ENCODE measurements around the gene GNG12. TPM values are rescaled to one million over a fixed set of nuclear protein-coding genes. Genes with fewer than 3 reads are reported as not detected.

GNG12 gene
- total RNA-seq, 1 experiment from 2014 or later, result 12.5 TPM

DNA sequence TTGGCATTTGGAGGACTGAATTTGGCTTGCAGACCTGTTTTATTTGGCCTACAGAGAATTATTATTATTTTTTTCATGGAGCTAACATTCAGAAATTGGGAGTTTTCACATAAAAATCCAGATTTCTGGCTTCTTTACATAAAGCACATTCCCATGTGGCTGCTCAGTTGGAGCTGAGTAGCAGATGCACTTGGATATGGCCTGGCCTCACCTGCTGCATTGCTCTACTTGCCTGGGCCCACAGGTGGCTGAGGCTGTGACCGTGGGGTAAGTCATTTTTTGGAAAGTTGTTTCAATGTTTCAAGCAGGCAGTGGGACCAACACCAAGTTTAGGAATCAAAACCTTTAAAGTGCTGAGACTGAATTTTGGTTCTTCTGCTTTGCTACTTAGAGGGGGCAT, 91.5 kb downstream of the GNG12 start:
- ChIA-PET POLR2A (interaction anchor here (1.0 to 1.2 kb wide), 2 partner anchors 55 to 57 kb away, joined by 5 to 9 read pairs; partner anchors contain the start of gene GADD45A), CTCF (interaction anchor here (1.1 kb wide), 1 partner anchor 41 kb away, joined by 5 read pairs; no protein-coding TSS in a partner anchor)
- H3K27ac Mint-ChIP-seq (ENCODE audit: unreplicated experiment), result no peak overlapping the region
- no peaks in the 10 kb centered on the region for H3K9me3 ChIP-seq
- H3K4me1 ChIP-seq, result peaks cover 87% of the 10 kb centered on the region
- H3K27me3 ChIP-seq (replicated peaks; ENCODE audit: control insufficient read depth, insufficient read depth, low read length), result no peaks in the 10 kb centered on the region
- H3K4me3 ChIP-seq (ENCODE audit: low read depth, low read length), result no peak overlapping the region
- no peak for DNase-seq
- no peaks in the 10 kb centered on the region for H3K27me3 Mint-ChIP-seq (ENCODE audit: insufficient read depth, unreplicated experiment)
- H3K9me3 Mint-ChIP-seq (ENCODE audit: unreplicated experiment), result no peaks in the 10 kb centered on the region
- peaks cover 18% of the 10 kb centered on the region for H3K4me1 Mint-ChIP-seq (ENCODE audit: low read depth, unreplicated experiment)
- BruUV-seq (replicated peaks), result no TSS peak
- TF ChIP-seq, protein P1, sequence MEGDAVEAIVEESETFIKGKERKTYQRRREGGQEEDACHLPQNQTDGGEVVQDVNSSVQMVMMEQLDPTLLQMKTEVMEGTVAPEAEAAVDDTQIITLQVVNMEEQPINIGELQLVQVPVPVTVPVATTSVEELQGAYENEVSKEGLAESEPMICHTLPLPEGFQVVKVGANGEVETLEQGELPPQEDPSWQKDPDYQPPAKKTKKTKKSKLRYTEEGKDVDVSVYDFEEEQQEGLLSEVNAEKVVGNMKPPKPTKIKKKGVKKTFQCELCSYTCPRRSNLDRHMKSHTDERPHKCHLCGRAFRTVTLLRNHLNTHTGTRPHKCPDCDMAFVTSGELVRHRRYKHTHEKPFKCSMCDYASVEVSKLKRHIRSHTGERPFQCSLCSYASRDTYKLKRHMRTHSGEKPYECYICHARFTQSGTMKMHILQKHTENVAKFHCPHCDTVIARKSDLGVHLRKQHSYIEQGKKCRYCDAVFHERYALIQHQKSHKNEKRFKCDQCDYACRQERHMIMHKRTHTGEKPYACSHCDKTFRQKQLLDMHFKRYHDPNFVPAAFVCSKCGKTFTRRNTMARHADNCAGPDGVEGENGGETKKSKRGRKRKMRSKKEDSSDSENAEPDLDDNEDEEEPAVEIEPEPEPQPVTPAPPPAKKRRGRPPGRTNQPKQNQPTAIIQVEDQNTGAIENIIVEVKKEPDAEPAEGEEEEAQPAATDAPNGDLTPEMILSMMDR (IDR thresholded peaks at IDR 0.05; ENCODE audit: insufficient read depth in 1 of 2, low read depth in 1 of 2, low read length in 1 of 2, severe bottlenecking in 1 of 2, unreplicated experiment in 1 of 2), result no peak
- H3K36me3 Mint-ChIP-seq (ENCODE audit: insufficient read depth, unreplicated experiment), result peaks cover 7% of the 10 kb centered on the region
- no peak overlapping the region for H3K4me3 Mint-ChIP-seq (ENCODE audit: unreplicated experiment)
- intact Hi-C loops (cut with micrococcal nuclease; ENCODE audit: unreplicated experiment), result no loop called here
- H3K36me3 ChIP-seq (ENCODE audit: control insufficient read depth, insufficient read depth, low read length), result no peaks in the 10 kb centered on the region

DNA sequence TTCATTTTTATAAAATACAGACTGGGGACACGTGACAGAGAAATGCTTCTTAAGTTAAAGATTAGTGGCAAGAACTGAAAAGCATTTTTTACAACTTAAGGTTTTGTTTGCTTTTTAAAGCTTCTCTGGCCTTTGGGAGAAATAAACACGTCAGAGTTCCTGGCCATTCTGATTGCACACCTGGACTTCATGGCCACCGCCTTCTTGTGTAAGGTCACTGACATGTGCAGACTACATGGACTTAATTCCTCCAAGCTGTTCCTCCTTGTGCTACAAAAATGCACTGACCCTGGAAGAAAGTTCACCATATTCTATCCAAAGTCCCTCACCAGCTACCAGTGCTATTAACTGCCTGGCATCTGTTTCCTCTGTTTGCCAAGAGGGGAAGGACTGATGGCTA, 92.1 kb downstream of the GNG12 start:
- H3K27ac Mint-ChIP-seq (ENCODE audit: unreplicated experiment), result no peak overlapping the region
- ChIA-PET POLR2A (interaction anchor here (0.9 to 1.2 kb wide), 3 partner anchors 54 to 171 kb away, joined by 3 to 9 read pairs (median 5); partner anchors contain the start of gene GADD45A), CTCF (interaction anchor here (0.5 to 1.5 kb wide), 5 partner anchors 19 to 554 kb away, joined by 3 to 6 read pairs (median 5); partner anchors contain the start of gene GADD45A)
- TF ChIP-seq, protein P1 (IDR thresholded peaks at IDR 0.05; ENCODE audit: insufficient read depth in 1 of 2, low read depth in 1 of 2, low read length in 1 of 2, severe bottlenecking in 1 of 2, unreplicated experiment in 1 of 2), result no peak
- H3K4me1 Mint-ChIP-seq (ENCODE audit: low read depth, unreplicated experiment), result peaks cover 18% of the 10 kb centered on the region
- H3K9me3 ChIP-seq, result no peaks in the 10 kb centered on the region
- H3K36me3 ChIP-seq (ENCODE audit: control insufficient read depth, insufficient read depth, low read length), result no peaks in the 10 kb centered on the region
- no peaks in the 10 kb centered on the region for H3K9me3 Mint-ChIP-seq (ENCODE audit: unreplicated experiment)
- no peaks in the 10 kb centered on the region for H3K27me3 ChIP-seq (replicated peaks; ENCODE audit: control insufficient read depth, insufficient read depth, low read length)
- no peaks in the 10 kb centered on the region for H3K27me3 Mint-ChIP-seq (ENCODE audit: insufficient read depth, unreplicated experiment)
- H3K4me3 ChIP-seq (ENCODE audit: low read depth, low read length), result no peak overlapping the region
- peaks cover 7% of the 10 kb centered on the region for H3K36me3 Mint-ChIP-seq (ENCODE audit: insufficient read depth, unreplicated experiment)
- BruUV-seq (replicated peaks), result no TSS peak
- no peak overlapping the region for H3K4me3 Mint-ChIP-seq (ENCODE audit: unreplicated experiment)
- peak; percentile 45 to 63 for DNase-seq
- H3K4me1 ChIP-seq, result peaks cover 81% of the 10 kb centered on the region
- intact Hi-C loops (cut with micrococcal nuclease; ENCODE audit: unreplicated experiment), result no loop called here

DNA sequence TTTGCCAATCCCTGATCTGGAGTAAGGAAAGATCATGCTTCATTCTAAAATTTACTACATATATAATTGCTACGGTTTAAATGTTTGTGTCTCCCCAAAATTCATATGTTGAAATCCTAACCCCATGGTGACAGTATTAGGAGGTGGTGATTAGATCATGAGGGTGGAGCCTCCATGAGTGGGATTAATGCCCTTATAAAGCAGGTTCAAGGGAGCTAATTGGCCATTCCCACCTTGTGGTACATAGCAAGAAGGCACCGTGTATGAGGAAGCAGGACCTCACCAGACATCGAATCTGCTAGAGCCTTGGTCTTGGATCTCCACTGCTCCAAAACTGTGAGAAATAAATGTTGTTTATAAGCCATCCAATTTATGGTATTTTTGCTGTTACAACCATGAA, 92.7 kb downstream of the GNG12 start:
- DNase-seq, result no peak
- H3K27me3 Mint-ChIP-seq (ENCODE audit: insufficient read depth, unreplicated experiment), result no peaks in the 10 kb centered on the region
- intact Hi-C loops (cut with micrococcal nuclease; ENCODE audit: unreplicated experiment), result no loop called here
- no peaks in the 10 kb centered on the region for H3K36me3 ChIP-seq (ENCODE audit: control insufficient read depth, insufficient read depth, low read length)
- no peaks in the 10 kb centered on the region for H3K9me3 Mint-ChIP-seq (ENCODE audit: unreplicated experiment)
- POLR2A ChIA-PET, result interaction anchor here (0.9 to 1.0 kb wide), 2 partner anchors 54 to 170 kb away, joined by 3 to 5 read pairs; no protein-coding TSS in a partner anchor
- BruUV-seq (replicated peaks), result no TSS peak
- H3K4me3 Mint-ChIP-seq (ENCODE audit: unreplicated experiment), result no peak overlapping the region
- H3K4me1 ChIP-seq, result peaks cover 75% of the 10 kb centered on the region
- H3K27me3 ChIP-seq (replicated peaks; ENCODE audit: control insufficient read depth, insufficient read depth, low read length), result no peaks in the 10 kb centered on the region
- H3K36me3 Mint-ChIP-seq (ENCODE audit: insufficient read depth, unreplicated experiment), result peaks cover 7% of the 10 kb centered on the region
- H3K4me1 Mint-ChIP-seq (ENCODE audit: low read depth, unreplicated experiment), result peaks cover 18% of the 10 kb centered on the region
- no peaks in the 10 kb centered on the region for H3K9me3 ChIP-seq
- TF ChIP-seq, protein P1 (IDR thresholded peaks at IDR 0.05; ENCODE audit: insufficient read depth in 1 of 2, low read depth in 1 of 2, low read length in 1 of 2, severe bottlenecking in 1 of 2, unreplicated experiment in 1 of 2), result no peak
- CTCF ChIA-PET, result interaction anchor here (0.5 to 1.5 kb wide), 5 partner anchors 20 to 555 kb away, joined by 3 to 6 read pairs (median 5); partner anchors contain the start of gene GADD45A
- no peak overlapping the region for H3K4me3 ChIP-seq (ENCODE audit: low read depth, low read length)
- H3K27ac Mint-ChIP-seq (ENCODE audit: unreplicated experiment), result no peak overlapping the region
